Immature natural killer cell (primary cell): ENCODE data around the gene NOXRED1. TPM values are rescaled to one million over a fixed set of nuclear protein-coding genes. Genes with fewer than 3 reads are reported as not detected.
"Not testable (repeated sequence)": the region's sequence is repeated elsewhere in the genome, so short reads cannot be mapped to it uniquely, and the experiment has no call there.

Source experiments
- DNase-seq, 3 donors: peaks; one replicate each; pipeline ENCODE4 v3.0.0; 2022; ENCODE audit warnings: mixed read lengths in 1 of 3
- H3K27ac Mint-ChIP-seq, 6 donors: one replicate each; pipeline ENCODE4 v1.8.0; 2020; ENCODE audit warnings: mixed read lengths in 6 of 6, mild to moderate bottlenecking in 5 of 6, inconsistent platforms in 4 of 6, moderate library complexity in 3 of 6
- H3K27me3 Mint-ChIP-seq, 3 donors: one replicate each; pipeline ENCODE4 v1.8.0; 2020 to 2021; ENCODE audit warnings: low read depth in 3 of 3, mild to moderate bottlenecking in 3 of 3, mixed read lengths in 3 of 3, moderate library complexity in 3 of 3, inconsistent platforms in 1 of 3
- H3K36me3 Mint-ChIP-seq, 3 donors: one replicate each; pipeline ENCODE4 v1.8.0; 2020; ENCODE audit warnings: mixed read lengths in 3 of 3, inconsistent platforms in 2 of 3, mild to moderate bottlenecking in 2 of 3
- H3K4me1 Mint-ChIP-seq, 2 donors: one replicate each; pipeline ENCODE4 v1.8.0; 2020; ENCODE audit warnings: inconsistent platforms in 2 of 2, mild to moderate bottlenecking in 2 of 2, mixed read lengths in 2 of 2, moderate library complexity in 1 of 2
- H3K4me3 Mint-ChIP-seq, 5 donors: one replicate each; pipeline ENCODE4 v1.8.0; 2020; ENCODE audit warnings: mild to moderate bottlenecking in 5 of 5, mixed read lengths in 5 of 5, inconsistent platforms in 3 of 5, moderate library complexity in 3 of 5
- H3K9me3 Mint-ChIP-seq, 6 donors: one replicate each; pipeline ENCODE4 v1.8.0; 2020; ENCODE audit warnings: mild to moderate bottlenecking in 6 of 6, mixed read lengths in 6 of 6, inconsistent platforms in 4 of 6, moderate library complexity in 3 of 6
- polyA plus RNA-seq, 3 donors: library from polyadenylated mRNA; unstranded; fragments of 300-500 nt; fragmentation: Illumina TruSeq; gene quantifications; one replicate each; pipeline ENCODE4 v1.2.3, GENCODE V29; 2021

The NOXRED1 gene
- polyA plus RNA-seq, 3 donors from 2014 or later, result not detected

- no peaks in the 10 kb centered on the region for H3K9me3 Mint-ChIP-seq
- H3K4me1 Mint-ChIP-seq, result no peaks in the 10 kb centered on the region
- no peak overlapping the region for H3K4me3 Mint-ChIP-seq
- H3K27me3 Mint-ChIP-seq, result no peaks in the 10 kb centered on the region
- no peak overlapping the region for H3K27ac Mint-ChIP-seq
- peaks cover 43 to 59% (median 53%) of the 10 kb centered on the region in 3 donors for H3K36me3 Mint-ChIP-seq
- DNase-seq, result no peak
Measured at GRCh38 chr14:77438596-77438995, 15.3 kb upstream of the NOXRED1 start.

- Mint-ChIP-seq H3K27me3 (no peaks in the 10 kb centered on the region), H3K4me1 (no peaks in the 10 kb centered on the region), H3K36me3 (peaks cover 35 to 51% (median 37%) of the 10 kb centered on the region in 3 donors), H3K9me3 (no peaks in the 10 kb centered on the region), H3K27ac (no peak overlapping the region), H3K4me3 (no peak overlapping the region)
- no peak for DNase-seq
Measured at GRCh38 chr14:77436042-77436441, 12.7 kb upstream of the NOXRED1 start.

- H3K27me3 Mint-ChIP-seq, result peaks cover 0 to 2% (median 0%) of the 10 kb centered on the region in 3 donors
- H3K27ac Mint-ChIP-seq, result no peak overlapping the region
- peaks cover 63 to 85% (median 67%) of the 10 kb centered on the region in 3 donors for H3K36me3 Mint-ChIP-seq
- DNase-seq, result no peak
- no peaks in the 10 kb centered on the region for H3K9me3 Mint-ChIP-seq
- H3K4me3 Mint-ChIP-seq, result no peak overlapping the region
- no peaks in the 10 kb centered on the region for H3K4me1 Mint-ChIP-seq
Measured at GRCh38 chr14:77426396-77426795, 3.1 kb upstream of the NOXRED1 start.

GRCh38 chr14:77424862-77425261 lies 1.5 kb upstream of the NOXRED1 start:
- Mint-ChIP-seq H3K9me3 (peaks cover 2 to 10% (median 4%) of the 10 kb centered on the region in 6 donors), H3K4me1 (no peaks in the 10 kb centered on the region), H3K4me3 (no peak overlapping the region), H3K27me3 (peaks cover 0 to 3% (median 2%) of the 10 kb centered on the region in 3 donors), H3K36me3 (peaks cover 66 to 80% (median 67%) of the 10 kb centered on the region in 3 donors), H3K27ac (no peak overlapping the region)
- DNase-seq, result no peak

GRCh38 chr14:77421201-77421600 lies 2.1 kb downstream of the NOXRED1 start:
- Mint-ChIP-seq H3K9me3 (peaks cover 5 to 22% (median 16%) of the 10 kb centered on the region in 6 donors), H3K36me3 (peaks cover 41 to 50% (median 46%) of the 10 kb centered on the region in 3 donors), H3K4me3 (no peak overlapping the region), H3K27me3 (peaks cover 0 to 7% (median 3%) of the 10 kb centered on the region in 3 donors), H3K27ac (no peak overlapping the region), H3K4me1 (no peaks in the 10 kb centered on the region)
- DNase-seq, result no peak

GRCh38 chr14:77416836-77417235 lies 6.5 kb downstream of the NOXRED1 start:
- no peak for DNase-seq
- Mint-ChIP-seq H3K27ac (no peak overlapping the region), H3K4me1 (no peaks in the 10 kb centered on the region), H3K27me3 (peaks cover 0 to 7% (median 5%) of the 10 kb centered on the region in 3 donors), H3K9me3 (peaks cover 5 to 22% (median 16%) of the 10 kb centered on the region in 6 donors), H3K4me3 (no peak overlapping the region), H3K36me3 (peaks cover 13 to 18% (median 15%) of the 10 kb centered on the region in 3 donors)

GRCh38 chr14:77416098-77416497 lies 7.2 kb downstream of the NOXRED1 start:
- peaks cover 8 to 10% (median 8%) of the 10 kb centered on the region in 3 donors for H3K36me3 Mint-ChIP-seq
- not testable (repeated sequence) for H3K27ac Mint-ChIP-seq, H3K27me3 Mint-ChIP-seq, H3K4me3 Mint-ChIP-seq, H3K4me1 Mint-ChIP-seq, DNase-seq
- H3K9me3 Mint-ChIP-seq, result peaks cover 5 to 22% (median 16%) of the 10 kb centered on the region in 6 donors

GRCh38 chr14:77415403-77416030 lies 7.8 kb downstream of the NOXRED1 start:
- H3K27me3 Mint-ChIP-seq, DNase-seq, H3K4me1 Mint-ChIP-seq, H3K4me3 Mint-ChIP-seq, H3K27ac Mint-ChIP-seq, H3K36me3 Mint-ChIP-seq: not testable (repeated sequence)
- H3K9me3 Mint-ChIP-seq, result peaks cover 5 to 19% (median 16%) of the 10 kb centered on the region in 6 donors

GRCh38 chr14:77409131-77409533 lies 14.2 kb downstream of the NOXRED1 start:
- no peaks in the 10 kb centered on the region for H3K9me3 Mint-ChIP-seq
- peaks cover 7 to 12% of the 10 kb centered on the region in 2 donors for H3K4me1 Mint-ChIP-seq
- H3K36me3 Mint-ChIP-seq, result no peaks in the 10 kb centered on the region
- no peak overlapping the region for H3K4me3 Mint-ChIP-seq
- DNase-seq, result no peak
- H3K27ac Mint-ChIP-seq, result no peak overlapping the region
- peaks cover 0 to 5% (median 3%) of the 10 kb centered on the region in 3 donors for H3K27me3 Mint-ChIP-seq

- peaks cover 0 to 3% (median 3%) of the 10 kb centered on the region in 3 donors for H3K27me3 Mint-ChIP-seq
- H3K4me1 Mint-ChIP-seq, result peaks cover 7 to 12% of the 10 kb centered on the region in 2 donors
- no peaks in the 10 kb centered on the region for H3K9me3 Mint-ChIP-seq
- no peaks in the 10 kb centered on the region for H3K36me3 Mint-ChIP-seq
- H3K4me3 Mint-ChIP-seq, result no peak overlapping the region
- DNase-seq, result no peak
- no peak overlapping the region for H3K27ac Mint-ChIP-seq
Measured at GRCh38 chr14:77407158-77407557, 16.2 kb downstream of the NOXRED1 start.

GRCh38 chr14:77406718-77407117 lies 16.6 kb downstream of the NOXRED1 start:
- no peak overlapping the region for H3K27ac Mint-ChIP-seq

GRCh38 chr14:77406086-77406485 lies 17.2 kb downstream of the NOXRED1 start:
- H3K4me1 Mint-ChIP-seq, result peaks cover 7 to 12% of the 10 kb centered on the region in 2 donors
- no peak overlapping the region for H3K4me3 Mint-ChIP-seq
- no peak for DNase-seq
- no peaks in the 10 kb centered on the region for H3K9me3 Mint-ChIP-seq
- peaks cover 0 to 3% (median 3%) of the 10 kb centered on the region in 3 donors for H3K27me3 Mint-ChIP-seq
- H3K27ac Mint-ChIP-seq, result no peak overlapping the region
- H3K36me3 Mint-ChIP-seq, result no peaks in the 10 kb centered on the region

More at GRCh38 chr14:77406718-77407117, 16.6 kb downstream of the NOXRED1 start:
- no peaks in the 10 kb centered on the region for H3K9me3 Mint-ChIP-seq
- DNase-seq, result no peak
- no peaks in the 10 kb centered on the region for H3K36me3 Mint-ChIP-seq
- no peak overlapping the region for H3K4me3 Mint-ChIP-seq
- H3K4me1 Mint-ChIP-seq, result peaks cover 7 to 12% of the 10 kb centered on the region in 2 donors
- H3K27me3 Mint-ChIP-seq, result peaks cover 0 to 3% (median 3%) of the 10 kb centered on the region in 3 donors

GRCh38 chr14:77403768-77404167 lies 19.6 kb downstream of the NOXRED1 start:
- Mint-ChIP-seq H3K9me3 (no peaks in the 10 kb centered on the region), H3K36me3 (no peaks in the 10 kb centered on the region), H3K27me3 (peaks cover 0 to 5% (median 3%) of the 10 kb centered on the region in 3 donors), H3K4me3 (no peak overlapping the region), H3K4me1 (peaks cover 7 to 12% of the 10 kb centered on the region in 2 donors), H3K27ac (no peak overlapping the region)
- no peak for DNase-seq

- no peak for DNase-seq
Measured at GRCh38 chr14:77400216-77400615, 23.1 kb downstream of the NOXRED1 start.

GRCh38 chr14:77390188-77390587 lies 33.1 kb downstream of the NOXRED1 start:
- no peaks in the 10 kb centered on the region for H3K4me1 Mint-ChIP-seq
- H3K9me3 Mint-ChIP-seq, result no peaks in the 10 kb centered on the region

More at GRCh38 chr14:77400216-77400615, 23.1 kb downstream of the NOXRED1 start:
- Mint-ChIP-seq H3K27me3 (peaks cover 0 to 4% (median 2%) of the 10 kb centered on the region in 3 donors), H3K9me3 (no peaks in the 10 kb centered on the region), H3K4me1 (no peaks in the 10 kb centered on the region), H3K36me3 (no peaks in the 10 kb centered on the region), H3K27ac (no peak overlapping the region), H3K4me3 (no peak overlapping the region)

More at GRCh38 chr14:77390188-77390587, 33.1 kb downstream of the NOXRED1 start:
- H3K4me3 Mint-ChIP-seq, result no peak overlapping the region
- H3K27me3 Mint-ChIP-seq, result peaks cover 0 to 4% (median 2%) of the 10 kb centered on the region in 3 donors
- H3K27ac Mint-ChIP-seq, result no peak overlapping the region
- no peak for DNase-seq
- H3K36me3 Mint-ChIP-seq, result no peaks in the 10 kb centered on the region
